Tongue (tissue), 2 donors: ENCODE measurements around the gene SYT11. TPM values are rescaled to one million over a fixed set of nuclear protein-coding genes. Genes with fewer than 3 reads are reported as not detected.
"Not testable (repeated sequence)": the region's sequence is repeated elsewhere in the genome, so short reads cannot be mapped to it uniquely, and the experiment has no call there.

Experiments used
- DNase-seq: peaks from one replicate; pipeline ENCODE4 v3.0.0-alpha.2; 2015
- total RNA-seq: library from RNA; depleted of rRNA; stranded (reverse); fragments of >200 nt; gene quantifications from one replicate; pipeline ENCODE4 v1.2.3, GENCODE V29; 2014

The SYT11 gene
- total RNA-seq, 1 donor from 2014 or later: 26.2 TPM

DNA sequence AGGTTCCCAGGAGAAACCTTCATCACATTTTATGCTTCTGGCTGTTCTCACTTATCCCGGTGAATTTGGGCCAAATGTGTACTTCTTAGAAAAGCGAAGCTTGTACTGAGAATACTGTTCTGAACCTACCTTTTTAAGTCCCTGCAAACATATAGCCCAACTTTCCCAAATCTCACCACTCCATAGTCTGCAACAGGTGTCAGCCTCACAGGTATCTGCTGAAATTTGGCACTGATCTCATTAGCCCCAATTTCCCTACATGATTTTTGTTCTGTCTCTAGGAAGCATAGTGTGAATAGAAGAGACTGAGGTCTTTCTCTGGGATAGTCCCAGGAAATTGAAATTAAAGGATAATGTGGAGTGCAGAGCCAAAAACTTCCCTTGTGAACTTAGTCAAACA is 40.3 kb downstream of the SYT11 start:
- DNase-seq: no peak

DNA sequence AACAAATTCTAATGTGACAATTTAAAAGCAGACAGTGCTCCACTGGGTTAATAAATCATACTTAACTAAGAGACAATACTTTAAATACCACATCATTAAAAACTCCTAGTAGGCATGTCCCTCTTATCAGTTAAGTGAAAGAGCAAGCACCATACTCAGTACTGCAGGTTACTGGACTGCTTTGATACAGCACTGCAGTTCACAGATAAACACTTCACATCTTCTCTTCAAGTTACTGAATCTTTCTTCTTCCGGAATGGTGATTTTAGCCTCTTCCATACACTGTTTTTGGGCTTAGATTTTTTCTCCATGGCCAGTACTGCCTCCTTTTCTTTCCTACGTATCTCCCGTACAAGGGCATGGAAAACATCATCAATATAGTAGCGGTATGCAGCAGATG is 40.8 kb downstream of the SYT11 start:
- DNase-seq: no peak

DNA sequence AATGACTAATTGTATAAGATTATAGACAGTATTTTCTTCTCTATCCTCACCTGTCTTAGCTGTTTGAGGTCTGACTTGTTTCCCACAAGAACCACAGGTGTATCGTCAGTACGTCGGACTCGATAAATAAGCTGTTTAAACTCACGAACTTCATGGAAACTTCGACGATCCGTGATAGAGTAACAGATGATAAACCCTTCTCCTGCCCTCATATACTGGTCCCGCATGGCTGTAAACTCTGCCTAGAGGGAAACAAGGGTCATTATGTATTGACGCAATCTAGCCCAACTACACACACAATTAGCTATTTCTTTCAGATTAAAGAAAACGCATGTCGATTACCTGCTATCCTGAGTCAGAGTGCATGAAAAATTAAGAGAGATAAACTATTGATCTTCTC is 44.9 kb downstream of the SYT11 start:
- no peak for DNase-seq

DNA sequence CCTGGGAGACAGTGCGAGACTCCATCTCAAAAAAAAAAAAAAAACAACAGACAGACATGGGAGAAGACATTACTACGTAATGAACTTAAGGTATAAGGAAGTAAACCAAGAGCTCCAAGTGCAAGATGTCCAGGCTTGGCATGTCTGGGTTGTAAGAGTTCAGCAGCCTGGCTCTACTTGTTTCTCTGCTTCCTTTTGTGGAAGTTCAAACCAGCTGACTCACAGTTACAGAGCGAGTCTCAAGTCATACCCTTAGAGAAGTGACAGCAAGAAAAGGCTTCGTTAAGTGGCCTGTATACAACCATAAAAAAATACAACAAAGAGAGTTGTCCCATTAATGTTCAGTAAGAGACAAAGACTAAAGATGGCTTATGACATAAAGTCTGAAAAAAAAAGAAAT is 50.5 kb downstream of the SYT11 start:
- no peak for DNase-seq

DNA sequence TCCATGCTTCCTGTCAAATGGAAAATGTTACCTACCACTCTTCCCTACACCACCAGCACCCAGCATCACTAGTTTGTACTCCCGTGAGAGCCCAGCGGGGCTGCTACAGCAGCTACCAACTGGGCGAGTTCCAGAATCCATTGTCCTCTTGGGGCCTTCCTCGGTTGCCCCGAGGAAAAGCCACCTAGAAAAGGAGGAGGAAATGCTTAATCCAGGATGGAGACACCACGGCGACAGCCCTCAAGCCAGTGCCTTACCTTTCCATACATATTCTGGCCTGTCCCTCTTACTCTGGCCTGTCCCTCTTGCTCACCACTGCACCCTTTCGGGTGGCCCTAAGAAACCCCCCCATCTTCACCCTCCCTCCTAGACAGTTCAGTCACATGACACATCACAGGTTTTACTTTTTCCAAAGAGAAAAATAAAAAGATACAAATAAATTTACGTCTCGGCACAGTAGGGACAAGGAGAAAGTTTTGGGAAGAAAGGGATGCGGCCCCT is 51.3 kb downstream of the SYT11 start:
- peak; percentile 47 for DNase-seq

DNA sequence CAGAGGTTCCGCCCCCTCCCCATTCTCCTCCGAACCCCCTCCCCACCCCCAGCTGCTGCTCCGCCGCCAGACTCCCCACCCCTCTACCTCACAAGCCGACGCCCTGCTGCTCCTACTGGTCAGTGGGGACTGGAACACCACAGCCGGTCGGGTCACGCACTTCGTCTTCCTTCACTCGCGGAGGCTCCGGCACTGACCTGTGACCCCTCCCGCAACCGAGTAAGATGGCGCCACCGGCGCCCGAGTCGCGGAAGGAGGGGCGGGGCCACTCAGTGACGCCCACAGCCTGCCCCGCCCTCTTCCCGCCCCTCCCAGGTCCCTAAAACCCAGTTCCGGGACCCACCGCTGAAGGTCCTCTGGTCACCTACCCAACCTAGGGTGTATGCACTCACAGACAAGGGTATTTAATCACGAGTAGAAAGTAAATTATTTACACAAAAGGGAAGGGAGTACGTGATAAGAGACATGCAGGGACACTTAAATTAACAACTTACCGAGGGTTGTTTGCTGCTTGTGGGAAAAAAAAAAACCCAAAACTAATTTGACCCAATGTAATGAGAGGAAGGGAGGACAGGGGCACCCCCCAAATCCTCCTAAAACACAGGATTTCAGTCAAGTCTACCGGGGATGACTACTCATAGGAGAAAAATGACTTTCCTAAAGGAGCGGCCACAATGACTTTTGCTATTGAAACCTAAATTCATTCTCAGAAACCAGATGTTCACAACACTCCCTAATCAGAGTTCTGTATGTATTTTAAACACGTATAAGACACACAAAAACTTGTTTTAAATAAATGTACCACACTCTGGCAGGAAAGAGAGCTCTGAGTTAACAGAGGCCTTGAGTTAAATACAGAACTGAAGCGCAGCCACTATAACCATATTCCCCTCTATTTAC is 52.0 kb downstream of the SYT11 start, which contains the start of gene RIT1:
Gene RIT1, minus strand, starts transcription at position 194 of the 900 bp plus-strand sequence. CDS start 588 bp downstream, outside the sequence.
- DNase-seq: peak; percentile 91

DNA sequence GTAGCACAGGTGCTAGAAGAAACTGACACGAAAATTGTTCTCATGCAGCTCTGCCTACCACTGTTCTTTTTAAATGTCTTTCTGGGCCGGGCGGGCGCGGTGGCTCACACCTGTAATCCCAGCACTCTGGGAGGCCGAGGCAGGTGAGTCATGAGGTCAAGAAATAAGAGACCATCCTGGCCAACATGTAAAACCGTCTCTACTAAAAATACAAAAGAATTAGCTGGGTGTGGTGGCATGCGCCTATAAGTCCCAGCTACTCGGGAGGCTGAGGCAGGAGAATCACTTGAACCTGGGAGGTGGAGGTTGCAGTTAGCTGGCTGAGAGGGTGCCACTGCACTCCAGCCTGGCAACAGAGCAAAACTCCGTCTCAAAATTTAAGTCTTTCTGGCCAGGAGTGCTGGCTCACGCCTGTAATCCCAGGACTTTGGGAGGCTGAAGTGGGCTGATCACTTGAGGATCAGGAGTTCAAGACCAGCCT is 52.7 kb downstream of the SYT11 start:
- no peak for DNase-seq

DNA sequence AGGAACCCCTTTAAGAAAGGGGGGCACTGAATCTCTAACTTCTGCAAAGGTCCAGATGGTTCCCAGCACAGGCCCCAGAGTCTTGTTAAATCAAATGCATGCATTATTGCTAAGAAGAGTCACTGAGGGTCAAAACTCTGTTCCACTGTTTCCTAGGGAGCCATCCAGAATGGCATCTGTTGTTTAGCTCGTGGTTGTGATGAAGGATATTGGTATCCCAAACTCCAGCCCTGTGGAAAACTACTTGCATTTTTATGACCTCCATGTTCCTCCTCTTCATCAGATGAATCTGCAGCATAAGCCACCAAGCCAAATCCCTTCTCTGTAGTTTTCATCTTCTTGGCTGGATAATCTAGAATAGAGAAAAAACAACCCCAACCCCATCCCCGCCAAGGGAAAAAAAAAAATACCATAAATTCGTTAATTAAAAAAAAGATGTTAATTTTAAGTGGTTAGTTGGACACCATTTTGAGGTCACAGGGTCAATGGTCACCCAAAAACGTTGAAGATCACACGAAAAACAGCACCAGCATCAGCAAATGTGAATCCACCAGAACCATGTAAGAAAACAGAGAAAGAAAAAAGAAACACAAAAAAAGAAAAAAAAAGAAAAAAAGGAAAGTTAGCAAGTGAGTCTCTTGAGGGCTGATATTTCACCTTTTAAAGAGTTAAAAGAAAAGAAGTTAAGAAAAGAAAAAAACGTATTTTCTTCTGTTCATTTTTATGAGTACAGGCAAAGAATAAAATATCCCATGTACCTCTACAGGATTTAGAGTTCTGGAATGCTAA is 54.8 kb downstream of the SYT11 start:
- no peak for DNase-seq

DNA sequence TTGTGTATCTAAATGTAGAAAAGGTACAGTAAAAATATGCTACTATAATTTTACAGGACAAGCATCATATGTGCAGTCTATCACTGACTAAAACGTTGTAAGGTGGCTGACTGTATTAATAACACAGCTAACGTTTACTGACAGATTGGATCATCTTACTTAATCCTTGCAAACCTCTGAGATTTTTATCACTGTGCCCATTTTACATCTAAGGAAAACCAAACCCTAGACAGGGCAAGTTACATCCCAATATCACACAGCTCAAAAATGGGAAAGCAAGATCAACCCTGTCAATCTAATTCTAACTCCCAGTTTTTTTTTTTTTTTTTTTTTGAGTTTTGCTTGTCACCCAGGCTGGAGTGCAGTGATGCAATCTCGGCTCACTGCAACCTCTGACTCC is 59.3 kb downstream of the SYT11 start:
- no peak for DNase-seq

GRCh38 chr1:155919801-155920200 is 60.4 kb downstream of the SYT11 start:
- DNase-seq: no peak

GRCh38 chr1:155920717-155921116 is 61.4 kb downstream of the SYT11 start:
- no peak for DNase-seq

- DNase-seq: no peak
Measured at GRCh38 chr1:155925506-155925905, 66.1 kb downstream of the SYT11 start.

- no peak for DNase-seq
Measured at GRCh38 chr1:155929057-155929456, 69.7 kb downstream of the SYT11 start.

- DNase-seq: not testable (repeated sequence)
Measured at GRCh38 chr1:155930725-155931124, 71.4 kb downstream of the SYT11 start.

GRCh38 chr1:155931332-155932038 is 72.1 kb downstream of the SYT11 start:
- no peak for DNase-seq

GRCh38 chr1:155932081-155932480 is 72.7 kb downstream of the SYT11 start:
- no peak for DNase-seq

DNA sequence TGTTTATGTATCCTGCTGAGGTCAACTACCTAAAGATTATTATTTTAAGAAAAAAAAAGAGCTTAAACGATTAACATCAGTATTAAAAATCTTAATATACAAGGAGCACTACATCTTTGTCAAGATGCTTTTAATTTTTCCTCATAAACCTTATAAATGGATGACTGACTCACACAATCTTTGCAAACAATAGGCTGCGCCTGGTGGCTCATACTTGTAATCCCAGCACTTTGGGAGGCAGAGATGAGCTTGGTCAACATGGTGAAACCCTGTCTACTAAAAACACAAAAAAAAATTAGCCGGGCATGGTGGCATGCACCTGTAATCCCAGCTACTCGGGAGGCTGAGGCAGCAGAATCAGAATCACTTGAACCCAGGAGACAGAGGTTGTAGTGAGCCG is 73.1 kb downstream of the SYT11 start:
- DNase-seq: no peak

- no peak for DNase-seq
Measured at GRCh38 chr1:155933591-155934096, 74.3 kb downstream of the SYT11 start.

DNA sequence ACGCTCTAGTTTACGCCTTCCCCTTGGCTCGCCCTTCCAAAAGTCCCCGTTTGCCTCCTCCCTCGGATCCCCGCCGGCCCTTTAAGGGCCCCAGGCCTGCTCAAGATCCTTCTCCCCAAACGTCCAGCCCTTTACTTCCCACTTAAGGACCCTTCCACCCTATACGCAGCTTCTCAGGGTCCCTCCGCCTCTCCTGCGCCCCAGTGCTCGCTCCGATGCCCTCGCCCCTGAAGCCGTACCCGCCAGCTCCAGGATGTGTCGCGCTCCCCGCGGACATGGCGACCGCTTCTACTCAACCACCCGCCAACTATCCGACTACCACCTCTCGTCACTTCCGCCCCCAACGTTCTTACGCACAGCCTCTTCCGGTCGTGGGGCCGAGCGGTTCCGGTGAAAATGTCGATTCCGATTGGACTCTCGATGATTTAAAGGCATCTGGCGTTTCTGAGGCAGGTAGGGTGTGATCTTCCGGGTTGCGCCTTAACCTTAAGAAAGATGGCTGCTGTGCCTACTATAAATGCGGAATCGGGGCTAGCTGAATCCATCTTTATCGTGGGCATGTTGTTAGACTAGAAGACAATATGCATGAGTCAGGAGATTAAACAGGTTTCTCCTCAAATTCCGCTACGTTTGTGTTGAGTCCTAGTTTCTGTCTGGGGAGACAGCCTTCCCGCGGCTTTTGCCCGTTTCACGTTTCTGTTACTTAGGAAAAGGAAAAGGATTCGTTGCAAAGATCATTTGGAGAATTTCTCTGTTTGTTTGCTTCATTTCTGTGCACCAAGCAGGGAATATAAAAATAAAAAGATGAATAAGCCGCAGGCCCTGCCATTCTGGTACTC is 74.9 kb downstream of the SYT11 start, which contains the start of gene KHDC4:
Gene KHDC4, minus strand, starts transcription at position 317 of the 839 bp plus-strand sequence. Its CDS starts 40 bp downstream, at position 277.
- peak; percentile 100 for DNase-seq
